Renal cortical epithelial cell (primary cell): ENCODE data around the gene LRGUK. TPM values are rescaled to one million over a fixed set of nuclear protein-coding genes. Genes with fewer than 3 reads are reported as not detected.
A peak's percentile ranks its signal among the peaks of the same experiment; 100 is the strongest.
"Not testable (repeated sequence)": the region's sequence is repeated elsewhere in the genome, so short reads cannot be mapped to it uniquely, and the experiment has no call there.

Experiments used
- DNase-seq: peaks from one replicate; pipeline ENCODE4 v3.0.0-alpha.2; 2011; ENCODE audit warnings: low read depth
- total RNA-seq: library from RNA; depleted of rRNA; stranded (reverse); fragments of >200 nt; gene quantifications from 2 replicates; pipeline ENCODE4 v1.2.3, GENCODE V29; 2014

The LRGUK gene
- total RNA-seq, 1 donor from 2014 or later = 0.94 TPM

GRCh38 chr7:134234216-134234615, 107.1 kb downstream of the LRGUK start:
- no peak for DNase-seq

- no peak for DNase-seq
Observed at GRCh38 chr7:134245253-134245652, 118.1 kb downstream of the LRGUK start.

GRCh38 chr7:134246347-134246746, 119.2 kb downstream of the LRGUK start:
- no peak for DNase-seq

GRCh38 chr7:134246761-134247160, 119.6 kb downstream of the LRGUK start:
- no peak for DNase-seq

GRCh38 chr7:134248196-134248595, 121.1 kb downstream of the LRGUK start:
- DNase-seq = no peak

GRCh38 chr7:134254311-134254710, 127.2 kb downstream of the LRGUK start:
- DNase-seq = peak; percentile 6

GRCh38 chr7:134255814-134256213, 128.7 kb downstream of the LRGUK start:
- DNase-seq = no peak

GRCh38 chr7:134262322-134262721, 135.2 kb downstream of the LRGUK start:
- no peak for DNase-seq

- no peak for DNase-seq
Observed at GRCh38 chr7:134276951-134277350, 149.8 kb downstream of the LRGUK start.

- DNase-seq = peak; percentile 43
Observed at GRCh38 chr7:134278502-134279153, 151.5 kb downstream of the LRGUK start.

- no peak for DNase-seq
Observed at GRCh38 chr7:134279336-134279735, 152.2 kb downstream of the LRGUK start.

GRCh38 chr7:134279898-134280297, 152.8 kb downstream of the LRGUK start:
- no peak for DNase-seq

- DNase-seq = no peak
Observed at GRCh38 chr7:134280508-134280907, 153.4 kb downstream of the LRGUK start.

GRCh38 chr7:134284011-134284410, 156.9 kb downstream of the LRGUK start:
- no peak for DNase-seq

GRCh38 chr7:134284952-134285351, 157.8 kb downstream of the LRGUK start:
- no peak for DNase-seq

- no peak for DNase-seq
Observed at GRCh38 chr7:134287916-134288659, 160.9 kb downstream of the LRGUK start.

GRCh38 chr7:134289423-134289822, 162.3 kb downstream of the LRGUK start:
- no peak for DNase-seq

GRCh38 chr7:134289841-134290240, 162.7 kb downstream of the LRGUK start:
- DNase-seq = no peak

- no peak for DNase-seq
Observed at GRCh38 chr7:134290286-134290685, 163.1 kb downstream of the LRGUK start.

- no peak for DNase-seq
Observed at GRCh38 chr7:134293002-134293740, 166.0 kb downstream of the LRGUK start.

GRCh38 chr7:134295982-134296381, 168.8 kb downstream of the LRGUK start:
- not testable (repeated sequence) for DNase-seq

- DNase-seq = no peak
Observed at GRCh38 chr7:134297489-134297888, 170.3 kb downstream of the LRGUK start.
